AG04449 (cell line): ENCODE data around the gene CORO2B.

Experiments
- CTCF ChIA-PET: fragments of 350-600 bp; formaldehyde crosslinking; extraction: SDS; loops from one replicate; lab custom pipeline; 2021; ENCODE audit warnings: antibody characterized with exemption; lab: Yijun Ruan, JAX
- POLR2A ChIA-PET: fragments of 400-600, 350-600 bp; formaldehyde crosslinking; extraction: SDS; loops from one replicate; lab custom pipeline; 2020; ENCODE audit warnings: antibody characterized with exemption, inconsistent platforms; lab: Yijun Ruan, JAX
- DNase-seq: peaks from one replicate; pipeline ENCODE4 v3.0.0-alpha.2; 2010; ENCODE audit warnings: low read depth, low spot score
- H3K4me3 ChIP-seq: 2 replicates; pipeline ENCODE4 v1.5.1; 2011; ENCODE audit warnings: low read depth, mild to moderate bottlenecking, control low read depth, low read length
- CTCF ChIP-seq: IDR thresholded peaks from one replicate; pipeline ENCODE4 v1.5.1; 2011; ENCODE audit warnings: mild to moderate bottlenecking, moderate library complexity, low read length, control low read depth, inconsistent platforms; ENCODE audit not compliant: insufficient read depth; ENCODE audit errors: missing control alignments

The CORO2B gene

GRCh38 chr15:68717951-68718350, 139.2 kb downstream of the CORO2B start:
- ChIA-PET CTCF (no interaction called here), POLR2A (no interaction called here)
- no peak overlapping the region for H3K4me3 ChIP-seq
- DNase-seq: no peak
- TF ChIP-seq CTCF: no peak

- ChIA-PET POLR2A (no interaction called here), CTCF (no interaction called here)
- H3K4me3 ChIP-seq: no peak overlapping the region
- no peak for DNase-seq
- no peak for TF ChIP-seq CTCF
These were observed 139.7 kb downstream of the CORO2B start for GRCh38 chr15:68718468-68718867.

GRCh38 chr15:68719051-68719450, 140.3 kb downstream of the CORO2B start:
- no peak for TF ChIP-seq CTCF
- H3K4me3 ChIP-seq: no peak overlapping the region
- ChIA-PET CTCF (no interaction called here), POLR2A (no interaction called here)
- no peak for DNase-seq

GRCh38 chr15:68719672-68720071, 140.9 kb downstream of the CORO2B start:
- H3K4me3 ChIP-seq: no peak overlapping the region
- DNase-seq: no peak
- POLR2A ChIA-PET: no interaction called here
- CTCF ChIA-PET: interaction anchor here (0.8 to 1.2 kb wide), 3 partner anchors 12 to 205 kb away, joined by 3 to 4 read pairs (median 4); no protein-coding TSS in a partner anchor
- TF ChIP-seq CTCF: no peak

GRCh38 chr15:68721886-68722285, 143.1 kb downstream of the CORO2B start:
- TF ChIP-seq CTCF: no peak
- CTCF ChIA-PET: interaction anchor here (0.6 to 2.6 kb wide), 9 partner anchors 9 to 457 kb away, joined by 3 to 8 read pairs (median 4); no protein-coding TSS in a partner anchor

GRCh38 chr15:68725736-68726135, 146.9 kb downstream of the CORO2B start:
- CTCF ChIA-PET: interaction anchor here (1.3 to 4.1 kb wide), 5 partner anchors 10 to 150 kb away, joined by 3 to 27 read pairs (median 5); no protein-coding TSS in a partner anchor
- POLR2A ChIA-PET: no interaction called here
- TF ChIP-seq CTCF: no peak
- no peak overlapping the region for H3K4me3 ChIP-seq
- no peak for DNase-seq

More at GRCh38 chr15:68721886-68722285, 143.1 kb downstream of the CORO2B start:
- no peak overlapping the region for H3K4me3 ChIP-seq
- POLR2A ChIA-PET: no interaction called here
- DNase-seq: no peak
